ENCODE data around the gene MCMBP.

GRCh38 chr10:119893845-119894427 lies 21.3 kb upstream of the MCMBP start:
- TF ChIP-seq CTCF (IDR thresholded peaks at IDR 0.05): no peak
- no peak for TF ChIP-seq POLR2A (IDR thresholded peaks at IDR 0.05)
